GM12801 (cell line): Measurements from ENCODE around the gene PRG3.

Experiments
- TF ChIP-seq, protein P1 (sequence below): IDR thresholded peaks from one replicate; pipeline ENCODE4 v1.5.1; 2011; ENCODE audit warnings: control low read depth; ENCODE audit not compliant: insufficient read length; ENCODE audit errors: extremely low read depth

The PRG3 gene

DNA sequence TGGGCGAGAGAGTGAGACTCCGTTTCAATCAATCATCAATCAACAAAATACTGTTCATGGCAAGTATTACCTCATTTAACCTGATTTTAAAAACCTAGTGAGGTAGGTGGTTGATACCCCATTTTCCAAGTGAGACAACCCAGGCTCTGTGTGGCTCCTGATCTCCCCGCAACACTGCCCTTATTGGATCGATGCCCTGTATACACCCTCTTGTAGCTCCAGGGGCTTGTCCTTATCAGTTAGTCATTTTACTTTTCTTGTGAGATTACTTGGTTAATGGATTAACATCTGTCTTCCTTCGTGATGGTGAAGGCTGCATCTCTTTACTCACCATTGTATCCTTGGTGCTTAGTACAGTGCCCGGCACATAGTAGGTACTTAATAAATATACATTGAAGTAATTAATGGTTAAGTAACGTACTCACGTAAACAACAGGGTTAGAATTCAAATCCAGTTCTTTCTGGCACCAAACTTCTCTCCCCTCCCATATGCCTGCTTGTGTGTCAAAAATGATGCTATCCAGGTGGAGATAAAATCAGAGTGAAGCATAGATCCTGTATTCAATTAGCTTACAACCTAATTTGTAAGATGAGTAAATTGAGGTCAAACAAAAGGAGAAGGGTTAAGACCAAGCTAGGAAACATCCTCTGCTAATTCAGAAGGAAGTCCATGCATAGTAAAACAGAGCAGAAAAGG lies 11.3 kb upstream of the PRG3 start:
- TF ChIP-seq, protein P1, sequence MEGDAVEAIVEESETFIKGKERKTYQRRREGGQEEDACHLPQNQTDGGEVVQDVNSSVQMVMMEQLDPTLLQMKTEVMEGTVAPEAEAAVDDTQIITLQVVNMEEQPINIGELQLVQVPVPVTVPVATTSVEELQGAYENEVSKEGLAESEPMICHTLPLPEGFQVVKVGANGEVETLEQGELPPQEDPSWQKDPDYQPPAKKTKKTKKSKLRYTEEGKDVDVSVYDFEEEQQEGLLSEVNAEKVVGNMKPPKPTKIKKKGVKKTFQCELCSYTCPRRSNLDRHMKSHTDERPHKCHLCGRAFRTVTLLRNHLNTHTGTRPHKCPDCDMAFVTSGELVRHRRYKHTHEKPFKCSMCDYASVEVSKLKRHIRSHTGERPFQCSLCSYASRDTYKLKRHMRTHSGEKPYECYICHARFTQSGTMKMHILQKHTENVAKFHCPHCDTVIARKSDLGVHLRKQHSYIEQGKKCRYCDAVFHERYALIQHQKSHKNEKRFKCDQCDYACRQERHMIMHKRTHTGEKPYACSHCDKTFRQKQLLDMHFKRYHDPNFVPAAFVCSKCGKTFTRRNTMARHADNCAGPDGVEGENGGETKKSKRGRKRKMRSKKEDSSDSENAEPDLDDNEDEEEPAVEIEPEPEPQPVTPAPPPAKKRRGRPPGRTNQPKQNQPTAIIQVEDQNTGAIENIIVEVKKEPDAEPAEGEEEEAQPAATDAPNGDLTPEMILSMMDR: no peak

DNA sequence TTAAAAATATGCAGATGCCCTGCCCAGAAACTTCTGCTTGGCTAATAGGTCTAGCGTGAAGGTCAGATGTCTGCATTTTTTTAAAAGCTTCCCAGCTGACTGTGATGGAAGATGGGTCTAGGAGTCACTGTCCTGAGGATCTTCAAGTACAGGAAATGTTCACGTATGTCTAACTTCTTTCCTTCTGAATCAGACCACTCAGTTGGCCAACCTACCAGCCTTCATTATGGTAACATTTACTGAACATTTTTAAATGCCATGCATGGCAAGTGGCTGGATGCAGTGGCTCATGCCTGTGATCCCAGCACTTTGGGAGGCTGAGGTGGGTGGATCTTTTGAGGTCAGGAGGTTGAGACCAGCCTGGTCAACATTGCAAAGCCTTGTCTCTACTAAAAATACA lies 10.6 kb upstream of the PRG3 start:
- TF ChIP-seq, protein P1: no peak

DNA sequence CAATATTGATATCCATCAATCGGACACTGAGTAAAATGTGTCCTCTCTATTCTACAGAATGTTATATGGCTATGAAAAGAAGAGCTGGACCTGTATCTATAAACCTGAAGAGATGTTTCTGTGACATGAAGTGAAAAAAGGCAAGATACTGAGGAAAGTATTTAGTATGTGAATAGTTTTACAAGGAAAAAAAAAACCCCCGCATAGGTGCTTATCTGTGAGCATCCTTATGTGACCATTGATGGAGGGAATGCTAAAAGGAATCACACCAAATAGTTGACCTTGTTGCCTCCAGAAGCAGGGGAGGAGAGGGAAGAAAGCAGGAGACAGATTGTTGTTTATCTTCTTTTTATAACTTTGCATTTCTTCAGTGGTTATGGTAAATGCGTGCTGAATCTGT lies 10.2 kb upstream of the PRG3 start:
- TF ChIP-seq, protein P1: no peak

DNA sequence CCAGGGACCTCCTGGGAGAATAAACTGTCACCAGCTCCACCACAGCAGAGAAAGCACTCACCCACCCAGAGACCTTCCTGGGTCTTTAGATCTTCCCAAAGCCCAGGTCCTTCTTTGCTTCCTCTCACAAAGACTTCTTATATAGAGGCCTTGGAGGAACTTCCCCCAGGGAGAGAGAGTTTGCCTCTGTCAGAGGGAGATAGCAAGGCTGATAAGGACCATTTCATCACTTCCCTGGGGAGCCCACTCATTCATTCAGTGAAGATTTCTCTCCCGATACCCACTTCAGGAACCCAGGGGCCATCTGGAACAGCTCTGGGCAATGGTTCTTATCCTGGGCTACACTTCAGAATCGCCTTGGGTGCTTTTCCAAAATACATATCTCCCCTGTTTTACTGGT lies 9.6 kb upstream of the PRG3 start, which contains the start of gene PRG2:
TSS of gene PRG2 (minus strand) at position 116 of the 400 bp plus-strand sequence. CDS start 706 bp downstream, outside the sequence.
- TF ChIP-seq, protein P1: no peak

DNA sequence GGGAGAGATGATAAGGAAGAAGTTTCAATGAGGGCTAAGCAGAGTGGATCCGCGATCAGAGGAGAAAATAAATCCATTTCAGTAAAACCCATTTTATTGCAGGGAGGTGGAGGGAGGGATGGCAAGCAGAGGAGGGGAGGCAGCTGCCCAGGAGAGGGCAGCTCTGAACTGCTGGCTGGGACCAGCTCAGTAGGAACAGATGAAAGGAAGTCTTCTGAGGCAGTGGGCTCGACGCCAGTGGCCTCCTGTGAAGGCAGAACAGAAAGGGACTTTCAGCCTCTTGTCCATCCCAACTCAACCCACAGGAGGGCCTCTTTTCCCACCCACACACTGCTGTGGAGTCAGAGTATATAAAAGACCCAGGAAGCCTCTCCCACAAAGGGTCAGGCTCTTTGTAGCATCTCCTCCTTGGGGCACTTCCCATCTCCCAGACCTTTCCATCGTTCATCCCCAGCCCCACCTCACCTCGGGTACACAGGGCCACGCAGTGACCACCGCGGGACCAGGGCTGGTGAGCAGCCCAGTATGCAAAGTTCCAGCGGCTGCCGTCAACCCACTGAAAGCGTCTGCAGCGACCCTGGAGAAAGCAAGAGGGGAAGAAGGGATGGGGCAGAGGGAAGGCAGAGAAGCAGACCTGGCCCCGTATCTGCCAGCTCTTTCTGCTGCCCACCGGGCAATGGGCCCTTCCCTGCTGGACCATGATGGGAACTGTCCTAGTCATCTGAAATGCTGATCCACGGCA lies 6.5 kb upstream of the PRG3 start:
- TF ChIP-seq, protein P1: no peak

DNA sequence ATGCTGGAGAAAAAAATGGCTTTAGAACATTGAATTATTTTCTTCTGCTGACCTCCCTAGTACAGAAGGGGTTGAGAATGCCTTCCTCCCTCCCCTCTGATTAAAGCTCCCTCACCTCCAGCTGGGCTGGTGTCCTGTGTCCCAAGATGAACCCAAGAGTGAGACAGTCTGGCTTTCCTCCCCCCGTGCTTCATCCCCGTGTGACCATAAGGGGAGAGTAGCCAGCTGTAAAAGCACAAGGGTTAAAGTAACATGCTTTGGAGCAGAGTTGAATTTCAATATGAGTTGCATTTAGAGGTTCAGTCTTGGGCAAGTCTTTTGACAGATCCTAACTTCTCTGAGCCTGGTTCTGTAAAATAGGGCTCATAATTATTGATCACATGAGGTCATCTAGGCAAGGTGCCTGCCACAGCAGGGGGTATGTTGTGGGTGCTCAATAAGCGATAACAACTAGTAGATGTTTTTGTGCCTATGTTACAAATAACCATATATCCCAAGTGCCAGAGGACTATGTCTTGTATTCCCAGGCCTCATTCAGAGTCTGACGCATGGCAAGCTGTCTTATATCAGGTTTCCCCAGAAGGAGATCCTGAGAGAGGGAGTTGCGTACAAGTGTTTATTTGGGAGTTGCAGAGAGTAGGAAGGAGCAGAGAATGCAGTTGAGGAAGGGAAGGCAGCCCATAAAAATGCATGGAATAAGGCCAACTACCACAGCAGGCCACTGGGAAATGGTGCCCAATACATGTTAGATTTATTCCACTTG lies 5.4 kb upstream of the PRG3 start:
- TF ChIP-seq, protein P1: no peak

DNA sequence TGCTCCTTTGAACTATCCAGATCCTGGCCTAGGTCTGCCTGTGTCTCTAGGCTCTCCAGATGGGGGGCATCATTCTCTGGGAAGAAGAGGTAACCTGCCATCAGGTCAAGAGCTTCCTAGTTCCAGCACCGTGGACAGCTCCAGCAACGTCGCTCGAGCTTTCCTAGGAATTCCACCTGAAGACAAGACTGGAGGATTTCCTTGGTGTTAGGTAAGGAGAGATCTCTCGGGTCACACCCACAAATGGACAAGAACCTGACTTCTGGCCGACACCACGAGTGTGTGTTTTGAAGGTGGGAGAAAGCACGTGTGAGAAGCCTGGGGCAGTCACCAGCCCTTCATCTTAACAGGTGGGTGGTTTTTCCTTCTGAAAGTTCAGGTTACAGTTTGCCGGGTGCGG lies 1.2 kb downstream of the PRG3 start:
- TF ChIP-seq, protein P1: no peak
